NCI-H2227 treated with DMSO at 0.1 percent for 48 hours (cell line): ENCODE data around the gene RABL6.
A peak's percentile ranks its signal among the peaks of the same experiment; 100 is the strongest.

Experiments used
- DNase-seq: peaks from one replicate; lab custom pipeline; 2025; lab: John Stamatoyannopoulos, UW

RABL6 gene

DNA sequence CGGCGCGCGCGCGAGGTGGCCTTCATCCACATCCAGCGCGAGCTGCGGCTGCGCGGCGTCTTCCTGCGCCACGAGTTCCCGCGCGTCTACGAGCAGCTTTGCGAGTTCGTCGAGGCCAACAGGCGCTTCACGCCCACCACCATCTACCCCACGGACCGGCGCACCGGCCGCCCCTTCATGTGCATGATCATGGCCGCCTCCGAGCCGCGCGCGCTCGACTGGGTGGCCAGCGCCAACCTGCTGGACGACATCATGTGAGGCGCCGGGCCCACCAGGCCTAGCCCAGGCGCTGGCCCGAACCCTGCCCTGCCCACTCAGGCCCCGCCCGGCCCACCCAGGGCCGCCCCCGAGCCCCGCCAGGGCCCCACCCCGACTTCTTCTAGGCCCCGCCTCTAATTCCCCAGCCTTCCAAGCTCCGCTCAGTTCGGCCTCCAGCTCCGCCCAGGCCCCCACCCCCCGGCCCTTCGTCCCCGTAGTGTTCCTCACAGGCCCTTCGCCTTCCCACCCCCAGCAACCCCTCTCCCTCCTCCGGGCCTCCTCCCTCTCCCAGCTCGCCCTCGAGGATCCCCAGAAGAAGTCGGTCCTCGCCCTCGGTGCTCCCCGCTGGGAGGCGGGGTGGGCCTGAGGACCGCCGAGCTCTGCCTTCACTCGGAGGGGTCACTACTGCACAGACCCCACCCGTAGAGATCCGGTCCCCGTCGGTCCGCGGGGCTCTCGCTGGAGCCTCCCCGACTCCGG lies 39.5 kb downstream of the RABL6 start:
- no peak for DNase-seq

DNA sequence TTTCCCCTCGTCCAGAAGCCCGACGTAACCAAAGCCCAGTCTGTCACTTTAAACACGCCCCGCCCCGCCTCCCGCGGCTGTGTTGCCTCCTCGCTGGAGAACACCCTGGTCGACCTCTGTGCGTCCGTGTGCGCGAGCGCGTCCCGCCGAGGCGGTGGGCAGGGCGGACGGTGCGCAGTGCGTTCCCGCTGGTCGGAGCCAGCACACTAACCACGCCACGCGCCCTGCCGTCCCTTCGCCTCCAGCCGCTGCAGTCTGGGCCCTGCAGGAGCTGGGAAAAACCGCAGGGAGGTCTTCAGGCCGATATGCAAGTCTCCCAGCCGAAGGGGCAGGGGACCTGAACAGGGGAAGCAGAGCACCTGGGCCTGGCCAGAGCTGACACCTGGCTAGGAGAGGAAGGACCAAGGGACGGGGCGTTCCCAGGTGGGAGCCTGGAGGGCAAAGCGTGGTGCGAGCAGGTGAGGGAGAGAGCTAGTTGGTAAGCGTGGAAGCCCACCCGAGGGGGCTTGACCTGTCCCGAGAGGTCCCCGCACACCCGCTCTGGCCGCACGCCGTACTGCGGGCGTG lies 40.2 kb downstream of the RABL6 start:
- peak; percentile 28 for DNase-seq

DNA sequence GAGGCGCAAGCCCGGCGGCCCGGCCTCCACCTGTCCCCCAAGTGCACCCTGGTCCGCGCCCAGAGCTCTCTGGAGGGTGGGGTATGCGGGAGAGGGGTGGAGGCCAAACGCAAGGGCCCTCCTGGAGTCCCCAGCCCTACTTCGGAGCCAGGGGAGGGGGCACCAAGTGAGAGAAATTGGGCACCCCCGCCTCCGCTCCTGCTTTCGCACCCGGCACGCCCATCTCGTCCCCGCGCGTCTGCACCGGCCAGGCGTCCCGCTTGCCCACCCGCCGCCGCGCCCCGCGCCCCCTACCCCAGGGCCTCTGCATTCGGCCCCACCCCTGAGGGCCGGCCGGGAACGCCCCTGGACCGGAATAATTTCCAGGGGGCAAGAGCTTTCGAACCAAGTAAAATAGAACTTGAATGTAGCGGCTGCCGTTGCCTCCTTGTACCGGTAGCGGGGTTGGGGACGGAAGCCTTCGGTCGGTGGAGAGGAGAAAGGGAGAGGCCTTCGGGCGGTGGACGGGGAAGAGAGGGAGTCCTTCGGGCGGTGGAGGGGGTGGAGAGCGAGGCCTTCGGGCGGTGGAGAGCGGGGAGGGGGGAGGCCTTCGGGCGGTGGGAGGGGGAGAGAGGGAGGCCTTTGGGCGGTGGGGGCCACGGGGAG lies 40.8 kb downstream of the RABL6 start:
- DNase-seq = peak; percentile 52

DNA sequence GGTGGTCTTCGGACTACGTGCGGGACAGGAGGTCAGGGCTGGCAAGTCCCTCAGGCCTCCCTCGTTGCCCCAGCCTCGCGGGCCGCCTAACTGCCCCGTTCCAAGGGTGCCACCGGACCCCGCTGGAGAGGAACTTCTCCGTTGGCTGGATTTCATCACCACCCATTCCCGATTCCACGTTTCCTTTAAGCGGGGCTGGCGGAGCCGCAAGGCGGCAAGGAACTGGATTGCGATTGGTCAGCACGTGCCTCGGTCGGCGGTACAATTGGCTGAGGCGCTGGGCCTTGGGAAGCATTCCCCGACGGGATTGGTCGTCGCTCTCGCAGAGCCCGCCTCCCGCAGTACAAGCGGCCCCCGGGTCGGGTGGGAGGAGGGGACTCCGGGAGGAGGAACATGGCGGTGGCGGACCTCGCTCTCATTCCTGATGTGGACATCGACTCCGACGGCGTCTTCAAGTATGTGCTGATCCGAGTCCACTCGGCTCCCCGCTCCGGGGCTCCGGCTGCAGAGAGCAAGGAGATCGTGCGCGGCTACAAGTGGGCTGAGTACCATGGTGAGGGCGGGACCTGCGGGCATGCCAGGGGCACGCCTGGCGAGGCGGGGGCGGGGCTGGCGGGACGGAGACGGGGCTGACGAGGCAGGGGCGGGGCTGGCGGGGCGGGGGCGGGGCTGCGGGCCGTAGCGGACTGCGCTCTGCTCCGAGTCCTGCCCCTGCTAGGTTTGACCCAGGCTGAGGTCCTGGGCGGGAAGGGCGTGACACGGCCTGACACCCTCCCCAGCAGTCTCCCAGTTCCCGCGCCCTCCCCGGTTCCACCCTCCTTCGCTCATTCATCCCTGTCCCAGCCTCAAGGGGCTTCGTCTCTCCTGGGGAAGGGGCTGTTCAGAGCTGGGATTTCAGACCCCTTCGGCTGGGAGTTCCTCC lies 41.6 kb downstream of the RABL6 start, which contains the start of gene PHPT1:
TSS of gene PHPT1 (plus strand) at position 372 of the 922 bp plus-strand sequence. CDS start at position 394, 22 bp downstream.
- DNase-seq = peak; percentile 97

DNA sequence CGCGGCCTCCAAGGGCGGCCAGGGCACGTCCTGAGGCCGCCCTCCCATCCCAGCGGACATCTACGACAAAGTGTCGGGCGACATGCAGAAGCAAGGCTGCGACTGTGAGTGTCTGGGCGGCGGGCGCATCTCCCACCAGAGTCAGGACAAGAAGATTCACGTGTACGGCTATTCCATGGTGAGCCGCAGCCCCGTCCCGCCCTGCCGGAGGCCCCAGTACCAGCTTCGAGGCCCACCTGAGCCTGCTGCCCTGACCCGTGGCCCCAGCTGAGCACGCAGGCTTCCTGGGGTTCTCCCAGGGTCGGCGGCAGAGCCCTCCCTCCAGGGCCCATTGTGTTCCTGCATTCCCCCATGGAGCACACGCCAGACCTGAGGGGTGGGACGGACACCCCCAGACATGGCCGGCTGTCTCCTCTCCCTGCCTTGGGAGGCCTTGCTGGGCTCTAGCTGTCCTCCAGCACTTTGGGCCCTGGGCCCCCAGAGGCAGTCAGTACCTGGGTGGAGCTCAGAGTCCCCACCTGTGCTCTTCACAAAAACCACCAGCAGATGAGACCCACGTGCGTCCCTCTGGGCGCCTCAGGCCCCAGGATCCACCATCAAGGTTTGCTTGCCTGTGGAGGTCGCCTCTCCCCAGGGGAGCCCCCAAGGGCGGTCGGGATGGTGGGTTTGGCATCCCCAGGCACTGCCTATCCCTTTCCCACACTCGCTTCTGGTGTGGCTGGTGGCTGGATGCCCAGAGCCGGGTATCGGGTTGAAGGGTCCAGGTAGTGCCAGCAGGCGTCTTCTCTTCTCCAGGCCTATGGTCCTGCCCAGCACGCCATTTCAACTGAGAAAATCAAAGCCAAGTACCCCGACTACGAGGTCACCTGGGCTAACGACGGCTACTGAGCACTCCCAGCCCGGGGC lies 42.5 kb downstream of the RABL6 start:
- no peak for DNase-seq

DNA sequence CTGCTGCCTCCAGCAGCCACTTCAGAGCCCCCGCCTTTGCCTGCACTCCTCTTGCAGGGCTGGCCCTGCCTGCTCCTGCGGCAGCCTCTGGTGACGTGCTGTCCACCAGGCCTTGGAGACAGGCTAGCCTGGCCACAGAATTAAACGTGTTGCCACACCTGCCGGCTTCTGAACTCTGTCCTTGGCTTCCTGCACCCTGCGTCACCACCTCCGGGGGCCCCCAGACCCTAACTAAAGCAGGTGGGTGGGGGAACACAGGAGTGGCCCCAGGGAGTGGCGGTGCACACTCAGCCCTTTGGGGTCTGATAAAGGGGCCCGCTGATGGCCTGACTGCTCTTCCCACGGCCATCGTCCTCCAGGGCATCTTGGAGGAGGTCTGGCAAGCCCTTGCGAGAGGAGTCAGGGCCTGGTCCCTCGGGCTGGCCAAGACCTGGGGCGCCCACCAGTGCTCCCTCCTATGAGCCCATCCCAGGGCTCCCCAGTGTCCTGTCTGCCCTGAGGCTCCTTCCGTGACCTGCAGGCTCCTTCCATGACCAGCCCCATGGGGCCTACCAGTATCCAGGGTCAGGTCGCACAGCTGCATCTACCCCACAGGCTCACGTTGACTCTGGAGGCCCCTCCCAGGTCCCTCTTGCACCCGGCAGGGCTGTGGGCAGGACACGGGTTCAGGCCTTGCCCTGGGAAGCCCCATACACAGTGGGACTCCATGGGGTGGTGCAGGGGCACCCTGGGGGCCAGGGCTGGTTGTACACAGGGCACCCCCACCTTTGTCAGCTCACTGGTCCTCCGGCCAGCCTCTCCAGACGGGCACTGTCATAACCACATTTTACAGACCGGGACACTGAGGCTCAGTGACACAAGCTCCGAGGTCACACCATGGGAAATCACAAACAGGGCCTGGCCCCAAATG lies 43.4 kb downstream of the RABL6 start:
- DNase-seq = no peak

DNA sequence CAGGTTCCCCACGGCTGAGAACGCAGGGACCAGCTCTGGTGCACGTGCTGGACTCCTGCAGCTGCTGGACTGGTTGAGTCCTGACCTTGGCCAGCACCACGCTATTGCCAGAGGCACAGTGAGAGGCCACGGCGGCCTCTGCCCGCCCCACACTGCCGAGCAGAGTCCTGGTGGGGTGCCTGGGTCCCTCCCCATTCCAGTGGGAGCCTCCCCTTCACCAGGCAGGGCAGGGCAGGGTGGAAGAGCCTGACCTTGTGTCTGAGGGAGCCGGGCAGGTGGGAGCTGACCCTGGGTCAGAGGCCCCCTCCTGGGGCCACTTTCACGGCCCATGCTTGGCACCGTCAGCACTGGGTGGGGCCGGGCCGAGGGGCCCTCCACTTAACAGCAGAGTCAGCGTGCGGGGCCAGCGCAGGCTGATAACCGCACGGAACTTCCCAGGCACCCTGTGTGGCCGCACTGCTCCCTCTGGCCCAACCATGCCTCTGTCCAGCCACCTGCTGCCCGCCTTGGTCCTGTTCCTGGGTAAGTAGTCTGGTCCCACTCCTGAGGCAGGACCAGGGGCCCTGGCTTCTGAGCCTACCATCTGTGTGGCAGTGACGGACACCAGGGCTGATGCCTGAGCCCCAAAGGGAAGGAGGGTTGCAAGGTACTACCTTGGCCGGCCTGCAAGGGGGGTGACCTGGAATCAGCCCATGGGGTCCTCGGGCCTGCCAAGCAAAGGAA lies 44.4 kb downstream of the RABL6 start, which contains the start of gene MAMDC4:
TSS of gene MAMDC4 (plus strand) at position 406 of the 723 bp plus-strand sequence. CDS start at position 477, 71 bp downstream.
- no peak for DNase-seq

DNA sequence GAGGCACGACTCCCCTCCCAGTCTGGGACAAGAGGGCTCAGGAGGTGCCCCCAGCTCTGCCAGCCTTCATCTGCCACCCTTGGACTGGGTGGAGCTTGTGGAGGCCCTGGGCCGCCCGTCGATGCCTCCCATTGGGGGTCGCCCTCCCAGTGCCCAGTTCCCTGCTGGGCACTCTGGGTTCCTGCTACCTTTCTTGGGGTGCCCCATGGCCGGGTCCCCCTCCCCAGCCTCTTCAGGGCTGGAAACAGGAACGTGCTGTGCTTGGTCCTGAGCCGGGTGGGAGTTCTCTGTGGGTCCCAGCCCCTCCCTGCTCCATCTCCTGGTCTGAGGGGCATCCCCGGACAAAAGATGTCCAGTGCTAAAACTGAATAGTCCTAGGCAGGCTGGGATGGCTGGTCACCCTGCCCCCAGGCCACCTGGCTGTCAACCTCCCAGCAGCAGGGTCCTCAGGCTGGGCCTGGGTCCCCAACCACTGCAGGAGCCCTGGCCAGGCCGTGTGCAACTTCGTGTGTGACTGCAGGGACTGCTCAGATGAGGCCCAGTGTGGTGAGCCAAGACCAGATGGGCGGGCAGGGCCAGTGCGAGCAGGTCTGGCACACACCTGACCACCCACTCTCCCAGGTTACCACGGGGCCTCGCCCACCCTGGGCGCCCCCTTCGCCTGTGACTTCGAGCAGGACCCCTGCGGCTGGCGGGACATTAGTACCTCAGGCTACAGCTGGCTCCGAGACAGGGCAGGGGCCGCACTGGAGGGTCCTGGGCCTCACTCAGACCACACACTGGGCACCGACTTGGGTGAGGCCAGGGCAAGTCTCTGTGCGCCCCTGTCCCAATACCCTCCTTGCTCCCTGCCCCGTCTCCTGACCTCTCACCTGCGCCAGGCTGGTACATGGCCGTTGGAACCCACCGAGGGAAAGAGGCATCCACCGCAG lies 45.2 kb downstream of the RABL6 start:
- DNase-seq = no peak

DNA sequence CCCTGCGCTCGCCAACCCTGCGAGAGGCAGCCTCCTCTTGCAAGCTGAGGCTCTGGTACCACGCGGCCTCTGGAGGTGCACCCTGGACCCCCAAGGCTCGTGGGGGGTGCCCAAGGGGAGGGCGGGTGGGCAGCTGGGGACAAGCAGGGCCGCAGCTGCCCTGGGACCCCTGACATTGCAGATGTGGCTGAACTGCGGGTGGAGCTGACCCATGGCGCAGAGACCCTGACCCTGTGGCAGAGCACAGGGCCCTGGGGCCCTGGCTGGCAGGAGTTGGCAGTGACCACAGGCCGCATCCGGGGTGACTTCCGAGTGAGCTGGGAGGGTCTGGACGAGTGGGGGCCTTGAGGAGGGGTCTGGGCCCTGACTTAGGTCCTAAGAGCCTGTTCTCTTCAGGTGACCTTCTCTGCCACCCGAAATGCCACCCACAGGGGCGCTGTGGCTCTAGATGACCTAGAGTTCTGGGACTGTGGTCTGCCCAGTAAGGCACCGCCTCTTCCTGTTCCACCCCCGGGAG lies 45.9 kb downstream of the RABL6 start:
- no peak for DNase-seq

DNA sequence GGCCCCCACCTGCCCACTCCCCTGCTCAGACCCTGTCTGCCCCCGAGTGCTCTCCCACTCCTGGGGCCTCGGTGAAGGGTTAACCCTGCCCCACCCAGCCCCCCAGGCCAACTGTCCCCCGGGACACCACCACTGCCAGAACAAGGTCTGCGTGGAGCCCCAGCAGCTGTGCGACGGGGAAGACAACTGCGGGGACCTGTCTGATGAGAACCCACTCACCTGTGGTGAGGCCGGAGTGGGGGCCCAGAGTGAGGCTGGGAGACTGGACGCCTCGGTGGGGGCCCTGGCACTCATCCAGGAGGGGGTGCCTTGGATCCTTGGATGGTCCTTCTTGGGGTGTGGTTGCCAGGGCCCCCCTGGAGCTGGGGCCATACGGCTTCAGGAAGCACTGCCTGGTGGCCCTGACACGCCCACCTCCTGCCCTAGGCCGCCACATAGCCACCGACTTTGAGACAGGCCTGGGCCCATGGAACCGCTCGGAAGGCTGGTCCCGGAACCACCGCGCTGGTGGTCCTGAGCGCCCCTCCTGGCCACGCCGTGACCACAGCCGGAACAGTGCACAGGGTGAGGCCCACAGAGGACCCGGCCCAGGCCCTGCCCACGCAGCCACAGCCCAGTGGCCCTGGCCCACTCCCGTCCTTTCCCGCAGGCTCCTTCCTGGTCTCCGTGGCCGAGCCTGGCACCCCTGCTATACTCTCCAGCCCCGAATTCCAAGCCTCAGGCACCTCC lies 46.5 kb downstream of the RABL6 start:
- DNase-seq = no peak

DNA sequence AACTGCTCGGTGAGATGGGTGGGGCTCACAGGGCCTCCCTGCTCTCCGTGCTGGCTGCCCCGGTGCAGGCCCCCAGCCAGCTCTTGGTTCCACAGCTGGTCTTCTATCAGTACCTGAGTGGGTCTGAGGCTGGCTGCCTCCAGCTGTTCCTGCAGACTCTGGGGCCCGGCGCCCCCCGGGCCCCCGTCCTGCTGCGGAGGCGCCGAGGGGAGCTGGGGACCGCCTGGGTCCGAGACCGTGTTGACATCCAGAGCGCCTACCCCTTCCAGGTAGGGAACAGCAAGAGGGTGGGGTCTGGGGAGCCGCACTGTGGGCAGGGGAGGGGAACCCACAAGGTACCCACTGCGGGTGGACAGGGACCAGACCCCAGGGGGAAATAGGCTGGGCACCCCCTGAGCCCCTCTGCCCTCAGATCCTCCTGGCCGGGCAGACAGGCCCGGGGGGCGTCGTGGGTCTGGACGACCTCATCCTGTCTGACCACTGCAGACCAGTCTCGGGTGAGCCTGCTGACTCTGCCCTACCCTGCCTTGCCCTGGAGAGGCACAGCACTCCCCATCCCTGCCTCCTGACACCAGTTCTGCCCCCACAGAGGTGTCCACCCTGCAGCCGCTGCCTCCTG lies 47.2 kb downstream of the RABL6 start:
- no peak for DNase-seq

DNA sequence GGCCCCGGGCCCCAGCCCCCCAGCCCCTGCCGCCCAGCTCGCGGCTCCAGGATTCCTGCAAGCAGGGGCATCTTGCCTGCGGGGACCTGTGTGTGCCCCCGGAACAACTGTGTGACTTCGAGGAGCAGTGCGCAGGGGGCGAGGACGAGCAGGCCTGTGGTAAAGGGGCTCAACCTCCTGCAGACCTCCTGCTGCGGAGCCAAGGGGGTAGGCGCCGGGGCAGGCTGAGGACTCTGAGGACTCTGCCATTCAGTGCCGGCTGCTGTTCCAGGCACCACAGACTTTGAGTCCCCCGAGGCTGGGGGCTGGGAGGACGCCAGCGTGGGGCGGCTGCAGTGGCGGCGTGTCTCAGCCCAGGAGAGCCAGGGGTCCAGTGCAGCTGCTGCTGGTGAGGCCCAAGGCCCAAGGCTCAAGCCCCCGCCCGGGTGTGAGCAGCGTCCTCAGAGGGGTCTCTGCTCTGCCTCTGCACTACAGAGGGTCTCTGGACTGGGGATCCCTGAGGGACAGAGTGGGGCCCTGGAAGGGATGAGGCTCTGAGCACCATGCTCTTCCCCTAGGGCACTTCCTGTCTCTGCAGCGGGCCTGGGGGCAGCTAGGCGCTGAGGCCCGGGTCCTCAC lies 47.8 kb downstream of the RABL6 start:
- DNase-seq = no peak

DNA sequence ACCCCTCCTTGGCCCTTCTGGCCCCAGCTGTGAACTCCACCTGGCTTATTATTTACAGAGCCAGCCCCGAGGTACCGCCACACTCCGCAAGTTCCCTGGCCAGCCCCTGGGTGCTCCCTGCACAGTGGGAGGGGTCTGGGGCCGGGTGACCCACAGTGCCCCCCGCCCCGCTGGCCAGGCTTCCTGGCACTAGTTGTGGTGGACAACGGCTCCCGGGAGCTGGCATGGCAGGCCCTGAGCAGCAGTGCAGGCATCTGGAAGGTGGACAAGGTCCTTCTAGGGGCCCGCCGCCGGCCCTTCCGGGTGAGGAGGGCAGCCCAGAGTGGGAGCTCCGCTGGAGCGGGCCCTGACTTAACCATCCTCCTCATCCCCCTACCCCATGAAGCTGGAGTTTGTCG lies 48.3 kb downstream of the RABL6 start:
- DNase-seq = no peak

DNA sequence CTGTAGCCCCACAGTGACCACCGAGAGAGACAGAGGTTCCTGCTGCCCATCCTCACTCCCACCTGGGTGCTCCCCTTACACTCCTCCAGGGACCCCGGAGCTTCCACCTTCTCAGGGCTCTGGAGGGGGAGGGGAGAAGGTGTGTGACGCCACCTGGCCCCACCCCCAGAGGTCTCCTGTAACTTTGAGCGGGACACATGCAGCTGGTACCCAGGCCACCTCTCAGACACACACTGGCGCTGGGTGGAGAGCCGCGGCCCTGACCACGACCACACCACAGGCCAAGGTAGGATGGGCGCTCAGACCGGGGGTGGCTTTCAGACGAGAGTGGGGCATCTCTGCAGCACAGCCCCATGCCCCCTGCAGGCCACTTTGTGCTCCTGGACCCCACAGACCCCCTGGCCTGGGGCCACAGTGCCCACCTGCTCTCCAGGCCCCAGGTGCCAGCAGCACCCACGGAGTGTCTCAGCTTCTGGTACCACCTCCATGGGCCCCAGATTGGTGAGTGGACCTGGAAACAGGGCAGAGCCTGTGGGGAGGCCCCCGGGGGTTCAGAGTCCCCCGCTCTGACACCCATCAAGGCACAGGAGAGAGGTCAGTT lies 48.9 kb downstream of the RABL6 start:
- no peak for DNase-seq

DNA sequence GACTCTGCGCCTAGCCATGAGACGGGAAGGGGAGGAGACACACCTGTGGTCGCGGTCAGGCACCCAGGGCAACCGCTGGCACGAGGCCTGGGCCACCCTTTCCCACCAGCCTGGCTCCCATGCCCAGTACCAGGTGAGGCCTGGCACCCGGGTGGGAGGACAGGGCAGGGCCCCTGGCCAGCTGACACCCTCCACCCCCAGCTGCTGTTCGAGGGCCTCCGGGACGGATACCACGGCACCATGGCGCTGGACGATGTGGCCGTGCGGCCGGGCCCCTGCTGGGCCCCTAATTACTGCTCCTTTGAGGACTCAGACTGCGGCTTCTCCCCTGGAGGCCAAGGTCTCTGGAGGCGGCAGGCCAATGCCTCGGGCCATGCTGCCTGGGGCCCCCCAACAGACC lies 49.4 kb downstream of the RABL6 start:
- no peak for DNase-seq
